ENCODE measurements around the gene ANO2. TPM values are rescaled to one million over a fixed set of nuclear protein-coding genes. Genes with fewer than 3 reads are reported as not detected.

The ANO2 gene
- polyA plus RNA-seq, 1 experiment = 0.09 TPM

DNA sequence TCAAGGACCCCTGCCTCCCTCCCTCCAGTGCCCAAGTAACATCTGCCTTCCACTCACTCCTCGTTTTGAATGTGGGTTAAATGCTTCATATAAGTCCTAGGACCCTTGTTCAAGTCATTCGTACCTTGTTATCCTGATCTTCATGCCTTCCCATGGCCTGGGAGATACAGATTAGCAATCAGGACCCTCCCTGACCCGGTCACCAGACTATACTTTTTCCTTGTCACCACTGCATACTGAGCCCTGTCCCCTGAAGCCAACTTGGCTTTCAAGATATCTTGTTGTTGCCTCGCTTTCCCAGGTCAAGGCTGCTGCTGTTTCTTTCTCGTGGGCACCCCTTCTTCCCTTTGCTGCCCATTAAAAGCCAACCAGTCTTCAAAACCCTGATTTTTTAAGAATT lies 208.5 kb downstream of the ANO2 start:
- Histone ChIP-seq H3K4me3 (ENCODE audit: low read depth, low read length) (no peak overlapping the region), H3K27me3 (ENCODE audit: control insufficient read depth, insufficient read depth, low read length) (peaks cover 2% of the 10 kb centered on the region), H3K27ac (ENCODE audit: low read depth, low read length) (no peak overlapping the region), H3K9me3 (ENCODE audit: control insufficient read depth, insufficient read depth, low read length) (no peaks in the 10 kb centered on the region)
- DNase-seq (ENCODE audit: low read depth, low spot score) = no peak
- TF ChIP-seq, protein P1, sequence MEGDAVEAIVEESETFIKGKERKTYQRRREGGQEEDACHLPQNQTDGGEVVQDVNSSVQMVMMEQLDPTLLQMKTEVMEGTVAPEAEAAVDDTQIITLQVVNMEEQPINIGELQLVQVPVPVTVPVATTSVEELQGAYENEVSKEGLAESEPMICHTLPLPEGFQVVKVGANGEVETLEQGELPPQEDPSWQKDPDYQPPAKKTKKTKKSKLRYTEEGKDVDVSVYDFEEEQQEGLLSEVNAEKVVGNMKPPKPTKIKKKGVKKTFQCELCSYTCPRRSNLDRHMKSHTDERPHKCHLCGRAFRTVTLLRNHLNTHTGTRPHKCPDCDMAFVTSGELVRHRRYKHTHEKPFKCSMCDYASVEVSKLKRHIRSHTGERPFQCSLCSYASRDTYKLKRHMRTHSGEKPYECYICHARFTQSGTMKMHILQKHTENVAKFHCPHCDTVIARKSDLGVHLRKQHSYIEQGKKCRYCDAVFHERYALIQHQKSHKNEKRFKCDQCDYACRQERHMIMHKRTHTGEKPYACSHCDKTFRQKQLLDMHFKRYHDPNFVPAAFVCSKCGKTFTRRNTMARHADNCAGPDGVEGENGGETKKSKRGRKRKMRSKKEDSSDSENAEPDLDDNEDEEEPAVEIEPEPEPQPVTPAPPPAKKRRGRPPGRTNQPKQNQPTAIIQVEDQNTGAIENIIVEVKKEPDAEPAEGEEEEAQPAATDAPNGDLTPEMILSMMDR (IDR thresholded peaks at IDR 0.05; ENCODE audit: low read depth, low read length) = no peak
- POLR2A ChIA-PET = no interaction called here
- CTCF ChIA-PET = interaction anchor here (2.7 kb wide), 1 partner anchor 9 kb away, joined by 12 read pairs; no protein-coding TSS in a partner anchor

DNA sequence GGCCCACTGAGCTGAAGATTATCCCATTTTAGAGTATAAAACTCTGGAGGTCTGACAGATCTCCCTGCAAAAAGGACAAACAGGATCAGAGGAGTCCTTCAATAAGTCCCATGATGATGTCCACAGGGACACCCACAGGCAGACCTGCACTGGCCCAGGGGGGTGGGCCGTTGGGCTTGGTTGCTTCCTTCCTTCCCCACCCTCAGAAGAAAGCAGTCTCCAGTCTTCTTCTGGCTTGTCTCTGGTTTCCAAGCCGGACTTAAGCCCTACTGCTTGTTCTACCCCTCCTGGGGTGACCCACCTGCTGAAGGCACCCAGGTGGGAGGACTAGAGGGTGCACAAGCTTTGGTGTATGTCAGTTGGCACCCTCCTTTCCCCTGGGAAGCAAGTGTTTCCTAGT lies 209.0 kb downstream of the ANO2 start:
- H3K4me3 ChIP-seq (ENCODE audit: low read depth, low read length) = no peak overlapping the region
- TF ChIP-seq, protein P1 (IDR thresholded peaks at IDR 0.05; ENCODE audit: low read depth, low read length) = no peak
- CTCF ChIA-PET = interaction anchor here (2.7 kb wide), 1 partner anchor 10 kb away, joined by 12 read pairs; no protein-coding TSS in a partner anchor
- H3K27ac ChIP-seq (ENCODE audit: low read depth, low read length) = no peak overlapping the region
- H3K9me3 ChIP-seq (ENCODE audit: control insufficient read depth, insufficient read depth, low read length) = no peaks in the 10 kb centered on the region
- peaks cover 2% of the 10 kb centered on the region for H3K27me3 ChIP-seq (ENCODE audit: control insufficient read depth, insufficient read depth, low read length)
- DNase-seq (ENCODE audit: low read depth, low spot score) = no peak
- POLR2A ChIA-PET = no interaction called here

DNA sequence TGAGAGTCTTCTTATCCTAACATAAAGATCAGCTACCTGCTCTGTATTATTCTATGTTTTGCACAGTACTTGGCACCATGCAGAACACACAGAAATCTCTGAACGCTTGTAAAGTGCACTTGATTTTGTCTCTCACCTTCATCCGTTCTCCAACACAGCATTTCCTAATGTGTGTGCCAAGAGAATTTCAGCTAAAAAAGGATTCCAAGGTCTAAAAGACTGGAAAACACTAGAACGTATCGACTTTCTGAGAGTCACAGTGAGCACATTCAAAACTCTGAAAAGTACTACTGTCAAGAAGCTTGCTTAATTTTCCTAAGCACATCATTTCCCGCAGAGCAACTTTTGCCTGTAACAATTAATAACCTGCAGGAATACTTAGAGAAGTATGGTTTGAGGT lies 211.1 kb downstream of the ANO2 start:
- ChIA-PET POLR2A (no interaction called here), CTCF (interaction anchor here (2.6 kb wide), 1 partner anchor 12 kb away, joined by 10 read pairs; no protein-coding TSS in a partner anchor)
- DNase-seq (ENCODE audit: low read depth, low spot score) = no peak
- no peak overlapping the region for H3K27ac ChIP-seq (ENCODE audit: low read depth, low read length)
- no peaks in the 10 kb centered on the region for H3K9me3 ChIP-seq (ENCODE audit: control insufficient read depth, insufficient read depth, low read length)
- TF ChIP-seq, protein P1 (IDR thresholded peaks at IDR 0.05; ENCODE audit: low read depth, low read length) = no peak
- peaks cover 2% of the 10 kb centered on the region for H3K27me3 ChIP-seq (ENCODE audit: control insufficient read depth, insufficient read depth, low read length)
- H3K4me3 ChIP-seq (ENCODE audit: low read depth, low read length) = no peak overlapping the region

DNA sequence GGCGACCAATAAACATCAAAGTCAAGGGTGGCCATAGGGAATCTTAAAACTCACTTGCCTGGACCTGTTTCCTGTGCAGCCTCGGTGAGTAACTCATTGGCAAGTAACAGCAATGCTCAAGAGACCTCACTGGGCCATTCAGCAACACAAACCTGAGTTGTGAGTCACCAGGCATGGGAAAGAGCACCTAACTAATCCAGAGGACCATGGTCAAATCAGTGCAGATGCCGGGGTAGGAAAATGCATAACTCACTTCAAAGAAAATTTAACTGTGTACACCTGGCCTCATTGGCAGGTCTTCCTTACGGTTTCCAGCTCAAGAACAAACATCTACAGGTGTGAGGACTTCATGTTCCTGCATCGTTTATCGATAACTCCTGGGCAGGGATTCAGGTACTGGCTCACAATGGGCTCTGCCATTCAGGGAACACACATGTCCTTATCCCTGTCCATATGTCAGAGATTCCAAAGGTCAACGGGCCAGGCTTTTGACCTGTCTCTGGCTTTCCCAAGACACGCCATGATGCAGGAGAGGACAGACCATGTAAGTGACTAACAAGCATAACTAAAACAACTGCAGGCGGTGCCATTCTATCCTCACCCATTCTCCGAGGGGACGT lies 211.8 kb downstream of the ANO2 start:
- TF ChIP-seq, protein P1 (IDR thresholded peaks at IDR 0.05; ENCODE audit: low read depth, low read length) = no peak
- ChIA-PET POLR2A (no interaction called here), CTCF (interaction anchor here (0.6 to 2.6 kb wide), 2 partner anchors 12 to 512 kb away, joined by 7 to 10 read pairs; no protein-coding TSS in a partner anchor)
- H3K27me3 ChIP-seq (ENCODE audit: control insufficient read depth, insufficient read depth, low read length) = peaks cover 2% of the 10 kb centered on the region
- H3K27ac ChIP-seq (ENCODE audit: low read depth, low read length) = no peak overlapping the region
- no peak overlapping the region for H3K4me3 ChIP-seq (ENCODE audit: low read depth, low read length)
- no peaks in the 10 kb centered on the region for H3K9me3 ChIP-seq (ENCODE audit: control insufficient read depth, insufficient read depth, low read length)
- no peak for DNase-seq (ENCODE audit: low read depth, low spot score)

DNA sequence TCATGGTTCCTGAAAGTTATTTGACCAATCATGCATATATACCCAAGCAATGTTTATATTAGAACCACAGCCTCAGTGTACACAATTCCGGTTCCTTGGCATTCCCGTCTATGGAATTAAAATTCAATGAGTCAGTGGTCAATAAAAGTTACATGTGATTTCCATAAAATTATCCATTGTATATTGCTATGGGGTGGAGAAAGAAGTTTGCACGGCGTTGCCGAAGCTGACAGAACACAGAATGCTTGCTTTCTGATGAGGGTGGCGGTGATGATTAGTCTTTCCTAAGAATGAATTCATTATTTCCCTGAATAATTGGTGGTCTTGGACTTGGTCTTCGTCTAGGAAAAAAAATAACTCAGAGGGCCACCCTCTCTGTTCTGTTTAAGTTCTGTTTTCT lies 214.1 kb downstream of the ANO2 start:
- Histone ChIP-seq H3K9me3 (ENCODE audit: control insufficient read depth, insufficient read depth, low read length) (no peaks in the 10 kb centered on the region), H3K27me3 (ENCODE audit: control insufficient read depth, insufficient read depth, low read length) (peaks cover 1% of the 10 kb centered on the region), H3K27ac (ENCODE audit: low read depth, low read length) (no peak overlapping the region), H3K4me3 (ENCODE audit: low read depth, low read length) (no peak overlapping the region)
- TF ChIP-seq, protein P1 (IDR thresholded peaks at IDR 0.05; ENCODE audit: low read depth, low read length) = no peak
- no peak for DNase-seq (ENCODE audit: low read depth, low spot score)
- ChIA-PET CTCF (interaction anchor here (0.6 kb wide), 1 partner anchor 258 kb away, joined by 3 read pairs; no protein-coding TSS in a partner anchor), POLR2A (no interaction called here)
